Muscle layer of duodenum (tissue), 2 donors: ENCODE measurements around the gene ZDHHC14.
"Not testable (repeated sequence)": the region's sequence is repeated elsewhere in the genome, so short reads cannot be mapped to it uniquely, and the experiment has no call there.

Experiments
- H3K27ac ChIP-seq: one replicate; pipeline ENCODE4 v1.7.0; 2013; ENCODE audit warnings: mild to moderate bottlenecking, low read length
- H3K27me3 ChIP-seq: one replicate; pipeline ENCODE4 v1.7.0; 2013; ENCODE audit warnings: low read depth, mild to moderate bottlenecking, control low read depth, low read length
- H3K36me3 ChIP-seq, 2 donors: one replicate each; pipeline ENCODE4 v1.7.0; 2013; ENCODE audit warnings: low read length in 2 of 2, control low read depth in 1 of 2, mild to moderate bottlenecking in 1 of 2; ENCODE audit not compliant: insufficient read depth in 2 of 2, control insufficient read depth in 1 of 2
- H3K4me1 ChIP-seq, 2 donors: one replicate each; pipeline ENCODE4 v1.7.0; 2013; ENCODE audit warnings: low read length in 2 of 2, mild to moderate bottlenecking in 2 of 2, control low read depth in 1 of 2, moderate library complexity in 1 of 2; ENCODE audit not compliant: insufficient read depth in 2 of 2, control insufficient read depth in 1 of 2
- H3K4me3 ChIP-seq, 2 donors: one replicate each; pipeline ENCODE4 v1.7.0; 2013; ENCODE audit warnings: low read length in 2 of 2, low read depth in 1 of 2, mild to moderate bottlenecking in 1 of 2
- H3K9me3 ChIP-seq, 2 donors: one replicate each; pipeline ENCODE4 v1.7.0; 2013; ENCODE audit warnings: low read length in 2 of 2, control low read depth in 1 of 2, mild to moderate bottlenecking in 1 of 2; ENCODE audit not compliant: control insufficient read depth in 1 of 2
- donor health status: healthy.

ZDHHC14 gene

GRCh38 chr6:157407646-157408045 is 26.7 kb downstream of the ZDHHC14 start:
- no peak overlapping the region for H3K4me3 ChIP-seq
- no peaks in the 10 kb centered on the region for H3K27me3 ChIP-seq
- no peaks in the 10 kb centered on the region for H3K36me3 ChIP-seq
- no peaks in the 10 kb centered on the region for H3K4me1 ChIP-seq
- no peaks in the 10 kb centered on the region for H3K9me3 ChIP-seq
- no peak overlapping the region for H3K27ac ChIP-seq

DNA sequence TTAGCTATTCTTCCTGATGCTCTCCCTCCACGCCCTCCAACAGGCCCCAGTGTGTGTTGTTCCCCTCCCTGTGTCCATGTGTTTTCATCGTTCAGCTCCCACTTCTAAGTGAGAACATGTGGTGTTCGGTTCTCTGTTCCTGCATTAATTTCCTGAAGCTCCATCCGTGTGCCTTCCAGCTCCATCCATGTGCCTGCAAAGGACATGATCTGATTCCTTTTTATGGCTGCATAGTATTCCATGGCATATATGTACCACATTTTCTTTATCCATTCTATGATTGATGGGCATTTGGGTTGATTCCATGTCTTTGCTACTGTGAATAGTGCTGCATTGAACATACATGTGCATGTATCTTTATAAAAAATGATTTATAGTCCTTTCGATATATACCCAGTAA is 27.4 kb downstream of the ZDHHC14 start:
- H3K9me3 ChIP-seq, H3K27me3 ChIP-seq, H3K4me3 ChIP-seq, H3K27ac ChIP-seq, H3K36me3 ChIP-seq, H3K4me1 ChIP-seq: not testable (repeated sequence)

DNA sequence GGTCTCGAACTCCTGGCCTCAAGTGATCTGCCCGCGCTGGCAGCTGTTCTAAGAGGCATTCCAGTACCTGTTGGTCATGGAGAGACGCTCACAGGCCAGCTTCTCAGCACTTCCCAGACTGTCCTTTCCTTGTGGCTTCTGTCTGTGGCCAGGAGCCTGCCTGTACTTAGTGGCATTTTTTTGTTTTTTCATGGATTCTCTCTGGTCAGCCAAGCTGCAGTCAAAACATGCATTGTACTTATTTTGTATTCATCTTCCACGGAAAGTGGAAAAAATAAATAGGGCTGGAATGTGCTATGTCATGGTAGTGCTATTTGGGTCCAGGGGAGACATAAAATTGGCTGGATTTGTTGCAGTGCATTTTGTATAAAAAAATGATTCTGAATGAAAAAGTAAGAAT is 29.1 kb downstream of the ZDHHC14 start:
- Histone ChIP-seq H3K9me3 (no peaks in the 10 kb centered on the region), H3K27ac (no peak overlapping the region), H3K4me1 (no peaks in the 10 kb centered on the region), H3K27me3 (no peaks in the 10 kb centered on the region), H3K36me3 (no peaks in the 10 kb centered on the region), H3K4me3 (no peak overlapping the region)

DNA sequence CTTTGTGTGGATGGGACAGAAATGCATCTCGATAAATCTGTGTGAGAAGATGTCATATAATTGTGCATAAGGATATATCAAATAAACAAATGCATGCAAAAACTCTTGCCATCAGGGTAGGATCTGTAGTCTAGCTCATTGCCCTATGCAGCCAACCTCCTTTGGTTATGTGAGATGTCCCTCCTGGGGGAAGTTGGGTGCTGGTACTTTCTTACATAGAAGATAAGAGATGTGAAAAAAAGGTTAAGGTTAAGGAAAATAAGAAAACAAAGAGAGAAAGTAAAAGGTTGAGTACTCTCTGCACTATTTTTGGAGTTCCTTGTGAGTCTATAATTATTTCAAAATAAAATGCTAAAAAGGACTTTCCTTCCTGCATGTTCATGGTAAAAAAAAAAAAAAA is 30.4 kb downstream of the ZDHHC14 start:
- H3K27ac ChIP-seq = no peak overlapping the region
- no peaks in the 10 kb centered on the region for H3K9me3 ChIP-seq
- no peak overlapping the region for H3K4me3 ChIP-seq
- no peaks in the 10 kb centered on the region for H3K36me3 ChIP-seq
- H3K4me1 ChIP-seq = no peaks in the 10 kb centered on the region
- H3K27me3 ChIP-seq = no peaks in the 10 kb centered on the region

GRCh38 chr6:157412791-157413190 is 31.8 kb downstream of the ZDHHC14 start:
- Histone ChIP-seq H3K36me3 (no peaks in the 10 kb centered on the region), H3K27me3 (no peaks in the 10 kb centered on the region), H3K9me3 (no peaks in the 10 kb centered on the region), H3K27ac (no peak overlapping the region), H3K4me1 (no peaks in the 10 kb centered on the region), H3K4me3 (no peak overlapping the region)

DNA sequence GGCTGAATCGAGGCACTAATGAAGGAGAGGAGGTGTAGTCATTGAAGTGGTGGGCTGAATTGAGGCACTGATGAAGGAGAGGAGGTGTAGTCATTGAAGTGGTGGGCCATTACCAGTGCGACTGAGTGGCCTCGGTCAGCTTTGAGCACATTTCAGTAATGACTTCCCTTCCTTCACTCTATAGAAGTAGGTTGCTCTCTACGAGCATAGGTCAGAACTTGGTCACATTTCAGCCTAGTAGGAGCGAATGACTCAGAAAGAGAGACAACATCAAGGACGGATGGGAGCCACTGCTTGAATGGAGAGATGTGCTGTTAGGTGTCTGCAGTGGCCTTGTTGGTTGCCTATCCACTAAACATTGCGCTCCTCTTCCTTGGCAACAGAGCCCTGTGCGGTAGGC is 39.5 kb downstream of the ZDHHC14 start:
- Histone ChIP-seq H3K4me1 (peaks cover 0 to 5% of the 10 kb centered on the region in 2 donors), H3K9me3 (no peaks in the 10 kb centered on the region)

GRCh38 chr6:157424491-157425020 is 43.6 kb downstream of the ZDHHC14 start:
- no peak overlapping the region for H3K27ac ChIP-seq
- H3K36me3 ChIP-seq = no peaks in the 10 kb centered on the region
- H3K4me1 ChIP-seq = peaks cover 0 to 5% of the 10 kb centered on the region in 2 donors

More for the DNA sequence above, 39.5 kb downstream of the ZDHHC14 start:
- H3K36me3 ChIP-seq = no peaks in the 10 kb centered on the region
- no peaks in the 10 kb centered on the region for H3K27me3 ChIP-seq
- no peak overlapping the region for H3K4me3 ChIP-seq
- H3K27ac ChIP-seq = no peak overlapping the region

GRCh38 chr6:157427969-157428368 is 47.0 kb downstream of the ZDHHC14 start:
- Histone ChIP-seq H3K4me1 (peaks cover 4 to 5% of the 10 kb centered on the region in 2 donors), H3K36me3 (no peaks in the 10 kb centered on the region), H3K27ac (no peak overlapping the region), H3K27me3 (no peaks in the 10 kb centered on the region), H3K4me3 (no peak overlapping the region), H3K9me3 (no peaks in the 10 kb centered on the region)

More at GRCh38 chr6:157424491-157425020, 43.6 kb downstream of the ZDHHC14 start:
- no peak overlapping the region for H3K4me3 ChIP-seq
- no peaks in the 10 kb centered on the region for H3K9me3 ChIP-seq
- no peaks in the 10 kb centered on the region for H3K27me3 ChIP-seq

DNA sequence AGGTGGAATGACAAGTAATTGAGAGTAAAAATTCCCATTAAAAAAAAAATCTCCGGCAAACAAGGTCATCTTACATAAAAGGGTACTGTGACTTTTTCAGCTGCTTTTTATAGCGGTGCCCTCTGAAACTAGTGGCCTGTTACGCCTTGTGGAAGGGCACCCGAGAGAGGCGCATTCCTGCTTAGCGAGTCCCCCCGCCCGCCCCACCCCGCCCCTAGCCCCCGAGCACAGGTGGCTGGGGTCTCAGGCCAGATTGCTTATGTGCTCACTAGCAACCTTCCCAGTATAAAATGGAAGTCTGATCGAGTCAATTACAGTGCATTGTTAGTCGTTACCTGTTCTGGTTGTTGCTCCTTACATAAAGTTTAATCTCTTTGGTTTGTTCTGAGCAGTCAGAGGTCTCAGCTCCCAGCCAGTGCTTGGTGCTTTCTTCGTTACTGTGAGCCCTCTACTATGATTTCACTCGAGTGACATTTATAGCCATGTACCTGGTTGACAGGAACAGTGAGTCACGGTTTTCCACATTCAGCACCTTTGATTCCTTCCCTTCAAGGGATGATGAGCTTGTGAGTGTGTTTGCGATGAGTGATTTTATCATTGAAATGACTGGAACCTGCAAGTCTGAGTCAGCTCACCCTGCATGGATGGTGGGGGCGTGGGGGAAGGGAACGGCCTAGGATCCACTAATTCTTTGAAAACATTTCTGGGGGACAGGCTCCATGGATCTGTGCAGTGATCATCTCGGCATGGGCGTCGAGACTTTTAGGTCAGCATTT is 47.6 kb downstream of the ZDHHC14 start:
- Histone ChIP-seq H3K4me3 (no peak overlapping the region), H3K4me1 (peaks cover 4 to 5% of the 10 kb centered on the region in 2 donors)

GRCh38 chr6:157429248-157429647 is 48.3 kb downstream of the ZDHHC14 start:
- H3K27ac ChIP-seq = no peak overlapping the region

More for the DNA sequence above, 47.6 kb downstream of the ZDHHC14 start:
- Histone ChIP-seq H3K27ac (no peak overlapping the region), H3K36me3 (no peaks in the 10 kb centered on the region), H3K27me3 (no peaks in the 10 kb centered on the region), H3K9me3 (no peaks in the 10 kb centered on the region)

GRCh38 chr6:157430834-157431233 is 49.8 kb downstream of the ZDHHC14 start:
- Histone ChIP-seq H3K9me3 (no peaks in the 10 kb centered on the region), H3K27me3 (no peaks in the 10 kb centered on the region), H3K27ac (no peak overlapping the region), H3K4me3 (no peak overlapping the region), H3K4me1 (peaks cover 0 to 11% of the 10 kb centered on the region in 2 donors), H3K36me3 (no peaks in the 10 kb centered on the region)

More at GRCh38 chr6:157429248-157429647, 48.3 kb downstream of the ZDHHC14 start:
- Histone ChIP-seq H3K9me3 (no peaks in the 10 kb centered on the region), H3K4me3 (no peak overlapping the region), H3K27me3 (no peaks in the 10 kb centered on the region), H3K4me1 (peaks cover 4 to 5% of the 10 kb centered on the region in 2 donors), H3K36me3 (no peaks in the 10 kb centered on the region)
